GM19193 (cell line): ENCODE measurements around the gene CTDSPL.

ENCODE experiments used
- POLR2A ChIP-seq: IDR thresholded peaks from 4 replicates; pipeline ENCODE4 v1.6.1; 2011; ENCODE audit not compliant: insufficient read depth, insufficient read length; ENCODE audit errors: extremely low read depth

Gene CTDSPL

DNA sequence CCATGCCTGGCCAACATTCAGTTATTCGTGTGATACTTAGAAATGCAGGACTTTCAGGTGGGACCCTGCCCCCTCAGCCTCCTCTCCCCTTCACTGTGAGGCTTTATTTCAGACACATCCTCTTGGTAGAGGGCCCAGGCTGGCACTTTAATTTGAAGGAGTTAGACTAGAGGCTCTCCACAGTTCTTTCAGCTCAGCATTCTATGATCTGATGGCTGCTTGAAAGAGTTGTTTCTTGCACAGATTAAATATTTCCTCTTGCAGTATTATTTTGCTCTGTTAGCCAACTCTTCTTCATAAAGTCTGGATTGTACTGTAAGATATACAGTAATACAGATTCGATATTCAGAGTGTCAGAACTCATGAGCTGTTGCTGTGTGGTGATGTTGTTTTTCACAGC is 35.1 kb downstream of the CTDSPL start:
- TF ChIP-seq POLR2A = no peak

DNA sequence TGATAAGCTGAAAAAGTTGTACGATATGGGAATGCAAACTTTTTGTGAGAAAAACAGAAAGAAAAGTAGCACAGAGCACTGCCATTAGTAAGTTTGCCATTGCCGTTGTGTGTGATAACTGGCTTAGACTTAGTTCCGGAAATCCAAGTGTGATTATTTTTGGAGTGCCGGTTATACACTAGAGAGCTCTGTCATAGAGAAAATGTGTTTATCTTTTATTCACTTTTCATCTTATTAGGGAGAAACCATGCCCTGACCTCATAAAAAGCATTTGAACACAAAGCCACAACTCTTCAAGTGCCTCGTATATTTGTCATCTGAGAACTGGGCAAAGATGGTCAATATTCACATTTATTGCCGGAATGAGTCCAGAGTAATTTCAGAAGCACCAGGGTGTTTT is 36.1 kb downstream of the CTDSPL start:
- TF ChIP-seq POLR2A = no peak

DNA sequence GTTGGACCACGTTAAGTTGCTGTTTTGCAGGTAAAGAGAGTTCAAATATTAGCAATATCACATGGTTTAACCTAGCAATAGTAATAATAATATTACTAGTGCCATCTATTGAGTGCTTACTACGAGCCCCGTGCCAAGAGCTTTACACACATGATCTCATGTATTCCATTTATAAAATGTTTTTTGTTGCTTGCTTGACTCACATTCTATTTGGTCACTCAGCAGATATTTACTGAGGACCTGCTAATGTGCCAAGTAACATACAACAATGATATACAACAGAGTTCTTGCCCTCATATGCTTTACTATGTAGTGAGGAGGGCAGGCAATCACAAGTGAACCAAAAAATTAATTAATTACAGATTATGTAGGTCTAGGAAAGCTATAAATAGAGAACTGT is 36.7 kb downstream of the CTDSPL start:
- no peak for TF ChIP-seq POLR2A

DNA sequence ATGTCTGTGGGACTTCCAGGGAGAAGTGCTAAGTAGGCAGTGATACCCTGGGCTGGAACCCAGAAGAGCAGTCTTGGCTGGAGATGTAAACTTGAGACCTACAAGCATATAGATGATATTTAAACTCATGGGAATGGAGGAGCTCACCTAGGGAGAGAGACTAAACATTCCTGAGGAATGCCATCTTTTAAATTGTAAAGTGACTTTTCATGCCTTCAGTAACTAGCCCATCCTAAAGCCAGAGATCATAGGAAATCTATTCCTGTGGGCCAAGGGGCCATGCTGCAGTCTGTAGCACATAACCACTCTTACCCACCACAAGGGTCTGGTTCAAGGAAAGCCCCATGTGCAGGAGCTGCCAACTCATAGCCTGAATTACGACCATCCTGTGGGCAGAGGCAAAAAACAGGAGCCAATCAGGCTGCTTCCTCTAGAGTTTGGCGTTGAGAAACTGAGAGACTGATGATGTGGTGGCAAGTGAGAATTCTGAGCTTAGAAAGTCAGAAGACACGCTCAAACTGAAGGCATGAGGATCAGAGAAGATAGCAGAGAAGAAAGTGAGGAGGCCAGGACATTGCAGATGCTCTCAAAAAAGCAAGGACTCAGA is 37.5 kb downstream of the CTDSPL start:
- no peak for TF ChIP-seq POLR2A

DNA sequence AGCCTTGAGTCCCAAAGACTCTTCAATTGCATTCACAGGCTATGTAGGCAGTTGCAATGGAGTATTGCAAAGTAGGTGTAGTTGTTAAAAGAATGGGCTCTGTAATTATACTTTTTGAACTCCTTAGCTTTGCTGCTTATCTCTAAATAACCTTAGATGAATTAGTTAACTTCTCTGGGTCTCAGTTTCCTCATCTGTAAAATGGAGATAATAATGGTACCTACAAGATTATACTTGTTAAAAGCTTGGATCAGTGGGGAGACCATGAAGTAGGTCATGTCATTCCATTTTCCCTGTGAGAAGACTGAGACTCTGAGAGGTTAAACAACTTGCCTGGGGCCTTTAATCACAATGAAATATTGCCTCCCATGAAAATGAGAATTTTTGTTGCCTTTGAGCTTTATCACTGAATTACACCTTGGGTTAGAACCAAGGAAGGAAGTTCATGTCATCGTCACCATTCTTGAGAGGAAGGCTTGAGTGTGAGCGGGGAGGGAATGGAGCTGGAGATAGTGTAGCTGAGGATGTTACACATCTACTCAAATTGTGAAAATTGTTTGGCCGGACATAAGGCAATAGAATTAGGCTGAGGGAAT is 38.1 kb downstream of the CTDSPL start:
- no peak for TF ChIP-seq POLR2A

DNA sequence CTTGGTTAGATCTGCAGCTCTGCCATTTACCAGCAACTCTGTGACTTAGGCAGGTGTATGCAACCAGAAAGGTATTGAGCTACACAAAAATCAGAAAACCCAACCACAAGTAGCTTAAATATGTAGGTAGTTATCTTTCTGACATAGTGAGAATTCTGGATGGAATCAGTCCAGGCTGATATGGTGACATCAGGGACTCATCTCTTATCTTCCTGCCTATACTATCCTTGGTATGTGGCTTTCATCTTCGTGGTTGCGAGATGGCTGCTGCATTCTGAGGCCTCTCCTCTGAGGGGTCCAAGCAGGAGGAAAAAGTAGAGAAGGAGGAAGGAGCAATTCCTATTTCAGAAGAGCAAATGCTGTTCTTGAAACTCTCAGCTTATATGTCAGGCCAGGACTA is 40.0 kb downstream of the CTDSPL start:
- no peak for TF ChIP-seq POLR2A

DNA sequence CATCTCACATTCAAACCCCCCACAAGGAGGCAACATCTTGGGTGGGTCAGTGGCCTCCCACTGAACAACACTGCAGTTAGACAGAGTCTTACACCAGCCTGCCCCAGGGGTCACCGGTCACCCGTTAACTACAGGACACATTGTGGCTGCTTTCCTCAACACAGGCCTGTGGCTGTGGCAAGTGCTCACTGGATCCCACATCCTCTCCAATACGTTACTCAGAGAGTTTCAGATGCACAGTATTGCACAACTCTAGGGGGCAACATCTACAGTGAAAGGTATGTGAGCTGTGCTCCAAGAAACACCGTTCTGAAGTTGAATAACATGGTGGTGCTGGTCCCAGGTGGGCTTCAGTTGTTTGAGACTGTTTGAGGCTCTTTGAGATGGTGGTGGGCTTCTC is 41.0 kb downstream of the CTDSPL start:
- TF ChIP-seq POLR2A = no peak

DNA sequence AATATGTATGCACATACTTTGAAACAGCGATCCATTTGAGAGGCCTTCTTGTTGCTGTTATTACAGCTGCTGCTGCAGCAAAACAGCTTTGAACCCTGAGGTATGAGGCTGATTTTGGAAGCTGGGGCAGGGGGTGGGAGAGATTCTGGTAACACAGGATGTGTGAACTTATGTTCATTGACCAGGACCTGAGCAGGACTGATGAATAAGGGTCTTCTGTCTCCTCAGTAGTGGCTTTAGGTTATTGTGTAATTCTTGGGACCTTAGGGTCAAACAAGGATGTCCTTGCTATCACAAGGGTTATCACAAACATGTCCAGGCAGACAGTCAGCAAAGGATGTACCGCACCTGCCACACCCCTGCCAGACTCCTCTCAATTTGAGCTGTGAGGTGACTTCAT is 41.6 kb downstream of the CTDSPL start:
- no peak for TF ChIP-seq POLR2A

DNA sequence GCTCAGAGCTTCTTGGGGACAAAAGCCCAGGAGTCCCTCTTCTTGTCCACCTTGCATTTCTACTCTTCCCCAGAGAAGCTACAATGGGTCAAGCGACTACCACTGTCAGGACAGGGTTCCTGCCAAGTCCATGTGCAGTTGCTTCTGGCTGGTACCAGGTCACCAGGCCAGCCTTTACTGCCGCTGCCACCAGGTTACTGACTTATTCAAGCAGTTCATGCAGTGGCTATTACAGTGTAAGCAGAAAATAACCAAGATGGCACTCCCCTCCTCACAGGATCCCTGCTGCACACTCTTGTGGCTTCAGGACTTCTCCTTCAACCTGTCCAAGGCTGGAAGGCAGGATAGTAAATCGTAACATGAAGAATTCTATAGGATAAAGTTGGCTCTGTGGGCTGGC is 42.1 kb downstream of the CTDSPL start:
- no peak for TF ChIP-seq POLR2A

DNA sequence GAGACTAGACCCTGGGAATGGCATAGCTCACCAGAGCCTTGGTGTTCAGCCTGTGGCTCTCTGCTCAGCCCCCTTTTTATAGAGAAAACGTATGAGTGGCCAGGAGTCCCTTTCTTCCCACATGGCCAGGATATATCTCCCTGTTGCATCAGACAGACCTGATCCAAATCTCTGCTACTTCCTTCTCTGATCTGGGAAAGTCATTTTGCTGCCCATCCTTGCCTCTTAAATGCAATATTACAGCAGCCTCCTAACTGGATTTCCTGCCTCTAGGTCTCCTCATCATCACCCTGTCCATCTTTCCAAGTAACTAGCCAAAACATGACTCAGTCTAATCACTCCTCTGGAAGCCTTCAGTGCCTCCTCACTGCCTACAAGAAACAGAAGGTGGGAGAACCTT is 42.9 kb downstream of the CTDSPL start:
- TF ChIP-seq POLR2A = no peak

DNA sequence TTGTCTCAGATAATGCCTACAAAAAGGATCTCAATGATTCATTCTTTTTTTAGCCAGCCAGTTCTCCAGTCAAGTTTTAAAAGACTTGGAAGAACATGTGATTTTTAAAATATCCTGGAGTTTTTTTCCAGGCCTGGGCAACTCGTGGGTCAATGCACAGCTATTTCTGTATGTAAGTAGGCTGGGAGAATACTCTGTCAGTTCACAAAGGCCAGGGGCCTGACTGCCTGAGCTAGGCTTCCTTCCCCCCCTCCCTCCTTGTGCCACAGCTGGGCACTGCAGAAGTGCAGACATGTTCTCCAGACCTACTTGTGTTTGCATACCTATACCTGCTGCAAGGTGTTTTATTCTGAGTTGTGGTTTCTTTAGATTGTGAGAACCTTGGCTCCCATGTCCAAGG is 43.7 kb downstream of the CTDSPL start:
- TF ChIP-seq POLR2A = no peak

DNA sequence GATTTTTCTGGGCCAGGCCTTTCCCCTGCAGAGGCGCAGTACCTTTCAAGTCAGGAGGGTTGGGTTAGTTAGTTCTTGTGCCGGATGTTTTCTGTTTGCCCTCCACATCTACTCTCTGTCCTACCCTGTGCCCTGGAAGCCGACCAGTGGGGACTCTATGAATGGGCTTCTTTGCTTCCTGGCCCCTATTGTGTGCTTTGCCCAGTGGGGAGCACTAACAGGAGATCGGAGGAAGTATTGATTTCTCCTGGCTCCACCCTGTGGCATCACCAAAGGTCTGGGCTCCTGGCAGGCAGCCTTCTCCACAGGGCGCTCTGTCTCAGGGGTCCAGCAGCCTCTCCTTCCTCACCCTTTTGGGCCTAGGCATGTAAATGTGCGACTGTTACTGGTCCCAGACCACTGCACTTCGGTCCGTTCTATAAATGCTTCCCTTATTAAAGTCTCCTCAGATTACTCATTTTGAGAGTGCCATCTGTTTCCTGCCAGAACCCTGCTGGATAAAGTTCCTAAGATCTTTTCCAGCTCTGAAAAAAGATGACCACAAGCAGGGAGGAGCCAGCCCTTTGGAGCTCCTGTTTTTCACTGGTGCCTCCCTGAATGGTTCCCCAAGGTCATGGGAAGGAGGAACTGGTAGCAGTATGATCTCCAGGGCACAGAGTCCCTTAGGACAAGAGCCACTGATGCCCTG is 44.5 kb downstream of the CTDSPL start:
- no peak for TF ChIP-seq POLR2A

DNA sequence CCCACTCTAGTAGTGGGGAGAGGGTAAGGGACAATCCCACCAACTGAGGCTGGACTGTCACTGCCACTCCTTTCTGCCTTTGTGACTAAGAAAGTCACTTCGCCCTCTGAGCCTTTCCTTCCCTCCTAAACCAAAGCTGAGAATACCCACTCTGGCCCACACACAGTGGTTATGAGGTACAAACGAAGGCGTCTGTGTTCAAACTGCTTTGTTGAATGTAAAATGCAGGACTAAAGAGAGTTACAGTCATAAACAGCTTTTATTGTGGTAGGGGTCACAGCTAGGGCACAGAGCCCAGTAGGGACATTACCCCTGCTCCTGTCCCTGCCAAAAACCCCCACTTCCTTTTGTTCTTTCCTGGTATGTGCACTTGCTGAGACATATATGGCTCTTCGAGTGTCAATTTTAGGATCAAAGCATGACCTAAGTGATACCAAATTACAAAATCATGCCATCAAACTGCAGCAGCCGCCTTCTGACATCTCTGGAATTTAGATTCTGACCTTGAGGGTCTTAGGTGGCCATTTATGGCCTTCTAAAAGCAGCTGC is 45.1 kb downstream of the CTDSPL start:
- TF ChIP-seq POLR2A = no peak

DNA sequence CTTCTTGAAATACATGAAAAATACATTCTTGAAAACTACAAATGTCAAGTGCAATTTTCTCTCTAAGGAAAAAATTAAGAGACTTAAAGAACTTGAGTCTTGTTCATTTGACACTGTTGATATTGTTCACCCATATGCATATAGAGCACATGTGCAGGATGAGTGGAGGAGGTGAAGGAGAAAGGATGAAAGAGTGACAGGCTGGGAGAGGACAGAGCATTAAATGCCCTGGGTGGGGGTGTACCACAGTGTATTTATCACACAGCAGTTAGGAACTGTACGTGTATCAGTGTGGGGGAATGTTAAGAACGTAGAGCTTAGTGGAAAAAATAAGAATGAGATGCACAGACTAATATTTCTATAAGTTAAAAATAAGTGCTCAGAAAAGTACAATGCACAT is 45.7 kb downstream of the CTDSPL start:
- no peak for TF ChIP-seq POLR2A

DNA sequence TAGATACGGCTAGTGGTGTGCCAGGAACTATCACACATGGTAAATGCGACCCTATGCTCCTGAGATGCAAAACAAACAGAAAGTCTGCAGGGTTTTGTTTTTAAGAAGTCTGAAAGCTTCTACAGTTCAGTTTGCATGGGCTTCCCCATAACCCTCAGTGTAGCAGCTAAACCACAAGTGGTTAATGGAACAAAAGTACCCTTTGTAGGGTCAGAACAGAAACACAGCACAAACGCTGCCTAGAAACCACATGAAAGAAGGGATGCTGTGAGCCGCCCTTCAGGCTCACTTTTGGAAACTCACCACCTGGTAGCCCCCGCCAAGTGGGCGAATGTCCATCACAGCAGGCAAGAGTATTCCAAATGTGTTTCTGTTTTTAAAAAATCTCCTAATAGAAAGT is 46.2 kb downstream of the CTDSPL start:
- no peak for TF ChIP-seq POLR2A
